Measurements from ENCODE around the gene PHYH. TPM values are rescaled to one million over a fixed set of nuclear protein-coding genes. Genes with fewer than 3 reads are reported as not detected.

The PHYH gene
- total and polyA plus RNA-seq, 2 donors (not counting 1 experiment from before 2014, with no cell fraction given), result 21.8 to 31.5 TPM

GRCh38 chr10:13329565-13329964 is 29.7 kb upstream of the PHYH start:
- no peaks in the 10 kb centered on the region for H3K79me2 ChIP-seq (ENCODE audit: control insufficient read depth, insufficient read depth, low read length)
- H3K36me3 ChIP-seq (ENCODE audit: control insufficient read depth, insufficient read depth, low read length), result peaks cover 5% of the 10 kb centered on the region
- no peak overlapping the region for H3K9ac ChIP-seq (ENCODE audit: insufficient read depth, low read length)
- no peak overlapping the region for H3K27ac ChIP-seq (ENCODE audit: insufficient read depth, low read length)
- no peaks in the 10 kb centered on the region for H3K4me1 ChIP-seq (ENCODE audit: control insufficient read depth, extremely low read depth, insufficient read depth, low read length)
- no peak overlapping the region for H3K4me2 ChIP-seq (ENCODE audit: extremely low read depth, insufficient read depth, low read length)
- no peaks in the 10 kb centered on the region for H3K27me3 ChIP-seq (ENCODE audit: control insufficient read depth, insufficient read depth, low read length)
- no peaks in the 10 kb centered on the region for H4K20me1 ChIP-seq (ENCODE audit: control insufficient read depth, extremely low read depth, insufficient read depth, low read length)
- H2AFZ ChIP-seq (ENCODE audit: low read length), result no peak overlapping the region
- no peak overlapping the region for H3K4me3 ChIP-seq (replicated peaks in 1 of 4; ENCODE audit: control extremely low read depth in 1 of 4, insufficient read depth in 1 of 4, low read depth in 3 of 4, low read length in 4 of 4)
- no peaks in the 10 kb centered on the region for H3K9me3 ChIP-seq (ENCODE audit: control insufficient read depth, insufficient read depth, low read depth, low read length)
- TF ChIP-seq EZH2 (IDR thresholded peaks at IDR 0.05; ENCODE audit: low read length, missing control alignments) (no peak), CTCF (conservative IDR thresholded peaks at IDR 0.05 in 1 of 2, IDR thresholded peaks at IDR 0.05 in 1 of 2; ENCODE audit: low read depth in 1 of 2, low read length in 2 of 2) (no peak)
- no peak for DNase-seq (ENCODE audit: low read depth in 2 of 2)

- no peak overlapping the region for H3K4me2 ChIP-seq (ENCODE audit: extremely low read depth, insufficient read depth, low read length)
- H3K27me3 ChIP-seq (ENCODE audit: control insufficient read depth, insufficient read depth, low read length), result no peaks in the 10 kb centered on the region
- no peaks in the 10 kb centered on the region for H3K79me2 ChIP-seq (ENCODE audit: control insufficient read depth, insufficient read depth, low read length)
- H3K36me3 ChIP-seq (ENCODE audit: control insufficient read depth, insufficient read depth, low read length), result peaks cover 5% of the 10 kb centered on the region
- no peaks in the 10 kb centered on the region for H3K4me1 ChIP-seq (ENCODE audit: control insufficient read depth, extremely low read depth, insufficient read depth, low read length)
- no peak overlapping the region for H2AFZ ChIP-seq (ENCODE audit: low read length)
- no peak overlapping the region for H3K27ac ChIP-seq (ENCODE audit: insufficient read depth, low read length)
- no peak overlapping the region for H3K9ac ChIP-seq (ENCODE audit: insufficient read depth, low read length)
- no peaks in the 10 kb centered on the region for H3K9me3 ChIP-seq (ENCODE audit: control insufficient read depth, insufficient read depth, low read depth, low read length)
- no peaks in the 10 kb centered on the region for H4K20me1 ChIP-seq (ENCODE audit: control insufficient read depth, extremely low read depth, insufficient read depth, low read length)
- no peak for DNase-seq (ENCODE audit: low read depth in 2 of 2)
- TF ChIP-seq CTCF (conservative IDR thresholded peaks at IDR 0.05 in 1 of 2, IDR thresholded peaks at IDR 0.05 in 1 of 2; ENCODE audit: low read depth in 1 of 2, low read length in 2 of 2) (no peak), EZH2 (IDR thresholded peaks at IDR 0.05; ENCODE audit: low read length, missing control alignments) (no peak)
- H3K4me3 ChIP-seq (replicated peaks in 1 of 4; ENCODE audit: control extremely low read depth in 1 of 4, insufficient read depth in 1 of 4, low read depth in 3 of 4, low read length in 4 of 4), result no peak overlapping the region
These were observed 28.7 kb upstream of the PHYH start for GRCh38 chr10:13328613-13329012.

GRCh38 chr10:13328126-13328525 is 28.3 kb upstream of the PHYH start:
- Histone ChIP-seq H3K79me2 (ENCODE audit: control insufficient read depth, insufficient read depth, low read length) (no peaks in the 10 kb centered on the region), H2AFZ (ENCODE audit: low read length) (no peak overlapping the region), H3K36me3 (ENCODE audit: control insufficient read depth, insufficient read depth, low read length) (peaks cover 5% of the 10 kb centered on the region), H3K9me3 (ENCODE audit: control insufficient read depth, insufficient read depth, low read depth, low read length) (no peaks in the 10 kb centered on the region), H3K9ac (ENCODE audit: insufficient read depth, low read length) (no peak overlapping the region), H3K4me2 (ENCODE audit: extremely low read depth, insufficient read depth, low read length) (no peak overlapping the region), H3K4me1 (ENCODE audit: control insufficient read depth, extremely low read depth, insufficient read depth, low read length) (no peaks in the 10 kb centered on the region), H3K27me3 (ENCODE audit: control insufficient read depth, insufficient read depth, low read length) (no peaks in the 10 kb centered on the region), H4K20me1 (ENCODE audit: control insufficient read depth, extremely low read depth, insufficient read depth, low read length) (no peaks in the 10 kb centered on the region), H3K27ac (ENCODE audit: insufficient read depth, low read length) (no peak overlapping the region), H3K4me3 (replicated peaks in 1 of 4; ENCODE audit: control extremely low read depth in 1 of 4, insufficient read depth in 1 of 4, low read depth in 3 of 4, low read length in 4 of 4) (no peak overlapping the region)
- no peak for TF ChIP-seq EZH2 (IDR thresholded peaks at IDR 0.05; ENCODE audit: low read length, missing control alignments)
- no peak for TF ChIP-seq CTCF (conservative IDR thresholded peaks at IDR 0.05 in 1 of 2, IDR thresholded peaks at IDR 0.05 in 1 of 2; ENCODE audit: low read depth in 1 of 2, low read length in 2 of 2)
- no peak for DNase-seq (ENCODE audit: low read depth in 2 of 2)
